Parathyroid adenoma (tissue), 2 donors: ENCODE measurements around the gene FAM184A.

Experiments used
- H2AFZ ChIP-seq: fragments of 300-600 bp; sonication (generic); one replicate; pipeline ENCODE4 v1.7.0; 2017; ENCODE audit warnings: antibody characterized with exemption, mild to moderate bottlenecking
- H3K27ac ChIP-seq: fragments of 300-600 bp; sonication (generic); one replicate; pipeline ENCODE4 v1.7.0; 2017
- H3K27me3 ChIP-seq: fragments of 300-600 bp; sonication (generic); one replicate; pipeline ENCODE4 v1.7.0; 2017; ENCODE audit warnings: low read length; ENCODE audit not compliant: control insufficient read depth, insufficient read depth
- H3K36me3 ChIP-seq: fragments of 300-600 bp; sonication (generic); one replicate; pipeline ENCODE4 v1.7.0; 2017; ENCODE audit warnings: low read length; ENCODE audit not compliant: control insufficient read depth, insufficient read depth
- H3K4me1 ChIP-seq: fragments of 300-600 bp; sonication (generic); one replicate; pipeline ENCODE4 v1.7.0; 2017; ENCODE audit warnings: control low read depth
- H3K4me2 ChIP-seq: fragments of 300-600 bp; sonication (generic); one replicate; pipeline ENCODE4 v1.7.0; 2017; ENCODE audit warnings: low read length
- H3K4me3 ChIP-seq: fragments of 300-600 bp; sonication (generic); one replicate; pipeline ENCODE4 v1.7.0; 2017; ENCODE audit warnings: low read depth, low read length
- H3K79me2 ChIP-seq: fragments of 300-600 bp; sonication (generic); one replicate; pipeline ENCODE4 v1.7.0; 2017; ENCODE audit warnings: control low read depth
- H3K9ac ChIP-seq: fragments of 300-600 bp; sonication (generic); one replicate; pipeline ENCODE4 v1.7.0; 2017; ENCODE audit warnings: mild to moderate bottlenecking
- H3K9me3 ChIP-seq: fragments of 300-600 bp; sonication (generic); one replicate; pipeline ENCODE4 v1.7.0; 2017; ENCODE audit warnings: low read length; ENCODE audit not compliant: control insufficient read depth
- CTCF ChIP-seq: fragments of 300-600 bp; sonication (generic); IDR thresholded peaks from one replicate; pipeline ENCODE4 v1.7.0; 2017; ENCODE audit warnings: antibody characterized with exemption, mild to moderate bottlenecking
- donor health status: primary hyperparathyroidism.

Gene FAM184A

DNA sequence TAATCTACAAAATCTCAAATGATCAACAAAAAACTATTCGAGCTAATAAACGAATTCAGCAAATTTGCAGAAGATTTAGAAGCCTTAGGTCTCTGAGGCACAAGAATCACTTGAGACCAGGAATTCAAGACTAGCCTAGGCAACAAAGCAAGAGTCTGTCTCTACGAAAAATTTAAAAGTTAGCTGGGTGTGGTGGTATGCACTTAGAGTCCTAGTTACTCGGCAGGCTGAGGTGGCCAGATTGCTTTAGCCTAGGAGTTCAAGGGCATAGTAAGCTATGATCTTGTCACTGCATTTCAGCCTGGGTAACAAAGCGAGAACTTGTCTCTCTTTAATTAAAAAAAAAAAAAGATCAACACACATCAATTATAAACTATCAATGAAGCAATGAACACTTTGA is 34.2 kb downstream of the FAM184A start:
- Histone ChIP-seq H3K9ac (no peak overlapping the region), H3K79me2 (peaks cover 2% of the 10 kb centered on the region), H3K36me3 (no peaks in the 10 kb centered on the region), H3K9me3 (no peaks in the 10 kb centered on the region), H3K4me3 (no peak overlapping the region), H2AFZ (no peak overlapping the region), H3K27me3 (no peaks in the 10 kb centered on the region), H3K4me1 (no peaks in the 10 kb centered on the region), H3K4me2 (no peak overlapping the region), H3K27ac (no peak overlapping the region)
- TF ChIP-seq CTCF = no peak

DNA sequence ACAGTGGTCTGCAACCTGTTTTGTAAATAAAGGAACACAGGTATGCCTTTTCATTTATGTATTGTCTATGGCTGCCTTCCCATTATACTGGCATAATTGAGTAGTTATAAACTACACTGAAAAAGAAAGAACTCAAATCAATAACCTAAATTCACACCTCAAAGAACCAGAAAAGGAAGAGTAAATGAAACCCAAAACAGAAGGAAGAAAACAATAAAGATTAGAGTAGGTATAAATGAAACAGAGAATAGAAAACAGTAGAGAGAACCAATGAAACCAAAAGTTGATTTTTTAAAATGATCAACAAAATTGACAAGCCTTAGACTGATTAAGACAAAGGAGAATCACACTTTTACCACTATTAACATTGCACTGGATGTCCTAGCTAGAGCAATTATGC is 34.7 kb downstream of the FAM184A start:
- H2AFZ ChIP-seq = no peak overlapping the region
- H3K9ac ChIP-seq = no peak overlapping the region
- no peak overlapping the region for H3K4me3 ChIP-seq
- no peak for TF ChIP-seq CTCF
- H3K79me2 ChIP-seq = no peaks in the 10 kb centered on the region
- no peak overlapping the region for H3K27ac ChIP-seq
- H3K27me3 ChIP-seq = no peaks in the 10 kb centered on the region
- H3K9me3 ChIP-seq = no peaks in the 10 kb centered on the region
- no peak overlapping the region for H3K4me2 ChIP-seq
- H3K4me1 ChIP-seq = no peaks in the 10 kb centered on the region
- H3K36me3 ChIP-seq = no peaks in the 10 kb centered on the region

DNA sequence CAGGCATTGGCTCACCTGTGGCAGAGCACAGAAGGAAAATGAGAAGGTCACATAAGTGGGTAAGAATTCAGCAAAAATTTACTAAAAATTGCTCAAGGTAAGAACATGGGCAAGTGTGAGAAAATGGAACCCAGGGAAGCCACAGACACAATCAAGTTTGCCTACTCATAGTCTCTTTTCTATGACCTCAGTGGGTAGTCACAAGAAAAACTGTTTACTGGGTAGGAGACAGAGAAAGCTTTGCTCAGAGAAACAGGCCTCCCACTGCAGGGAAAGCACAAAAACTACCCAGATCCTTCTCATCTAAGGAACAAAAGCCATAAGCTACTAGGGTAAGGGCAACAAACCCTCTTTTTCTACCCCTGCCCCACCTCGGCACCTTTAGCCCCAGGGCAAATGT is 35.2 kb downstream of the FAM184A start:
- Histone ChIP-seq H3K27ac (no peak overlapping the region), H3K4me3 (no peak overlapping the region), H2AFZ (no peak overlapping the region), H3K27me3 (no peaks in the 10 kb centered on the region), H3K79me2 (no peaks in the 10 kb centered on the region), H3K36me3 (no peaks in the 10 kb centered on the region), H3K4me1 (no peaks in the 10 kb centered on the region), H3K9ac (no peak overlapping the region), H3K4me2 (no peak overlapping the region), H3K9me3 (no peaks in the 10 kb centered on the region)
- no peak for TF ChIP-seq CTCF

DNA sequence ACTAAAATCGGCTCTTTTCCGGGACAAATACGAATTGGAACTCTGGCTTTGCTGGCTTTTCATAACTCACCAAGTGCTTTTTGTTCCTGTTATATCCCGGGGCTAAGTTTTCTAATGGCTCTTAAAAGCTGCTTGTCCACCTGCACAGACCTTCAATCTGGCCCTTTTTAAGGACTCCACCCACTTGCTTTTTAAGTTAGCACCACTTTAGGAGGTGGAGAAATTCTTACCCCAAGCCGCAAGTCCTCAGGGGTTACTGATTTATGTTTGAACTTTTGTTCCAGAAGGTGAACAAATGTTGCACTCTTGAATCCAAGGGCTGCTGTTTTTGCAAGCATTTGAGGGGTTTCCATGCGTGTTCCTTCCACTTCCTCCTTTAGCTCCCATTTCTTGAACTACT is 37.8 kb downstream of the FAM184A start:
- Histone ChIP-seq H3K27me3 (no peaks in the 10 kb centered on the region), H3K4me1 (peaks cover 6% of the 10 kb centered on the region), H3K79me2 (no peaks in the 10 kb centered on the region), H3K9ac (no peak overlapping the region), H3K4me2 (no peak overlapping the region), H3K4me3 (no peak overlapping the region), H2AFZ (no peak overlapping the region), H3K9me3 (no peaks in the 10 kb centered on the region), H3K27ac (no peak overlapping the region), H3K36me3 (no peaks in the 10 kb centered on the region)
- no peak for TF ChIP-seq CTCF

- no peaks in the 10 kb centered on the region for H3K27me3 ChIP-seq
- H3K36me3 ChIP-seq = no peaks in the 10 kb centered on the region
- H3K79me2 ChIP-seq = no peaks in the 10 kb centered on the region
- TF ChIP-seq CTCF = no peak
- H3K4me3 ChIP-seq = no peak overlapping the region
- H3K27ac ChIP-seq = no peak overlapping the region
- H3K4me2 ChIP-seq = no peak overlapping the region
- H2AFZ ChIP-seq = no peak overlapping the region
- no peak overlapping the region for H3K9ac ChIP-seq
- no peaks in the 10 kb centered on the region for H3K9me3 ChIP-seq
- peaks cover 6% of the 10 kb centered on the region for H3K4me1 ChIP-seq
These were observed 38.2 kb downstream of the FAM184A start for GRCh38 chr6:119040229-119040628.
